Daoy (cell line): Measurements from ENCODE around the gene SMARCD2. TPM values are rescaled to one million over a fixed set of nuclear protein-coding genes. Genes with fewer than 3 reads are reported as not detected.
A peak's percentile ranks its signal among the peaks of the same experiment; 100 is the strongest.

Experiments used
- DNase-seq: peaks from one replicate; pipeline ENCODE4 v3.0.0-alpha.2; 2015; ENCODE audit warnings: low read depth
- total RNA-seq: library from RNA; depleted of rRNA; stranded (reverse); fragments of >200 nt; shearing (Covaris generic); gene quantifications from 2 replicates; pipeline ENCODE4 v1.2.3, GENCODE V29; 2014

The SMARCD2 gene
- total RNA-seq, 1 experiment from 2014 or later, result 73.5 TPM

- no peak for DNase-seq
Measured at GRCh38 chr17:63832014-63832413, 10.5 kb downstream of the SMARCD2 start.

- DNase-seq, result no peak
Measured at GRCh38 chr17:63831505-63831904, 11.0 kb downstream of the SMARCD2 start.

- no peak for DNase-seq
Measured at GRCh38 chr17:63830904-63831491, 11.5 kb downstream of the SMARCD2 start.

GRCh38 chr17:63830278-63830677, 12.2 kb downstream of the SMARCD2 start:
- no peak for DNase-seq

- DNase-seq, result no peak
Measured at GRCh38 chr17:63828936-63829335, 13.5 kb downstream of the SMARCD2 start.

GRCh38 chr17:63827801-63828221, 14.7 kb downstream of the SMARCD2 start:
- DNase-seq, result no peak

- peak; percentile 97 for DNase-seq
Measured at GRCh38 chr17:63827002-63827800, 15.3 kb downstream of the SMARCD2 start, which contains the start of the genes FTSJ3 and PSMC5. TSS of gene FTSJ3 (minus strand) at chr17:63827663. CDS start at chr17:63826902, 761 bp downstream. TSS of gene PSMC5 (plus strand) at chr17:63827431. CDS start at chr17:63827491, 60 bp downstream.

- no peak for DNase-seq
Measured at GRCh38 chr17:63826468-63827001, 15.9 kb downstream of the SMARCD2 start.

GRCh38 chr17:63824362-63824761, 18.1 kb downstream of the SMARCD2 start:
- no peak for DNase-seq

GRCh38 chr17:63823659-63824331, 18.7 kb downstream of the SMARCD2 start:
- DNase-seq, result no peak

GRCh38 chr17:63822537-63822936, 19.9 kb downstream of the SMARCD2 start:
- DNase-seq, result no peak

GRCh38 chr17:63821804-63822203, 20.7 kb downstream of the SMARCD2 start:
- no peak for DNase-seq

- DNase-seq, result no peak
Measured at GRCh38 chr17:63820963-63821561, 21.4 kb downstream of the SMARCD2 start.

- no peak for DNase-seq
Measured at GRCh38 chr17:63819585-63820537, 22.6 kb downstream of the SMARCD2 start.

GRCh38 chr17:63819131-63819530, 23.4 kb downstream of the SMARCD2 start:
- no peak for DNase-seq

GRCh38 chr17:63817736-63818385, 24.6 kb downstream of the SMARCD2 start:
- DNase-seq, result no peak

- no peak for DNase-seq
Measured at GRCh38 chr17:63816669-63817068, 25.8 kb downstream of the SMARCD2 start.

- DNase-seq, result no peak
Measured at GRCh38 chr17:63816123-63816522, 26.4 kb downstream of the SMARCD2 start.

- DNase-seq, result no peak
Measured at GRCh38 chr17:63809970-63810369, 32.5 kb downstream of the SMARCD2 start.

- no peak for DNase-seq
Measured at GRCh38 chr17:63805591-63805990, 36.9 kb downstream of the SMARCD2 start.
